ENCODE data around the gene GRID1. TPM values are rescaled to one million over a fixed set of nuclear protein-coding genes. Genes with fewer than 3 reads are reported as not detected.

Gene GRID1
- total RNA-seq, 1 experiment from 2014 or later: 5.6 TPM

- no peaks in the 10 kb centered on the region for H4K20me1 ChIP-seq (ENCODE audit: insufficient read depth)
- no peak overlapping the region for H2AFZ ChIP-seq (ENCODE audit: low read depth, low read length, poor library complexity, severe bottlenecking)
- no peaks in the 10 kb centered on the region for H3K79me2 ChIP-seq (ENCODE audit: insufficient read depth, low read length)
- ChIA-PET POLR2A (no interaction called here), RAD21 (ENCODE audit: low non-redundant PET in 1 of 2, low total read pairs in 2 of 2, uncharacterized antibody in 2 of 2, unreplicated experiment in 2 of 2) (no interaction called here), CTCF (no interaction called here)
- H3K9me2 ChIP-seq (ENCODE audit: insufficient read depth): no peaks in the 10 kb centered on the region
- H3K4me1 ChIP-seq (ENCODE audit: control insufficient read depth in 1 of 2, insufficient read depth in 2 of 2, low read length in 2 of 2): no peaks in the 10 kb centered on the region
- ATAC-seq (no peak), DNase-seq (ENCODE audit: low read depth, low spot score) (no peak)
- no peak overlapping the region for H3K4me2 ChIP-seq (ENCODE audit: low read length)
- TF ChIP-seq ZNF274 (IDR thresholded peaks at IDR 0.05; ENCODE audit: low read depth, low read length): no peak
- TF ChIP-seq ZBTB33 (IDR thresholded peaks at IDR 0.05; ENCODE audit: extremely low read depth, insufficient replicate concordance, low read length): no peak
- no peak for TF ChIP-seq SIN3A (IDR thresholded peaks at IDR 0.05; ENCODE audit: low read depth)
- no peak for TF ChIP-seq EZH2 (IDR thresholded peaks at IDR 0.05)
- TF ChIP-seq SRF (IDR thresholded peaks at IDR 0.05; ENCODE audit: low read depth): no peak
- TF ChIP-seq ZFX (IDR thresholded peaks at IDR 0.05): no peak
- TF ChIP-seq CBX3 (IDR thresholded peaks at IDR 0.05; ENCODE audit: low read depth): no peak
- TF ChIP-seq CEBPB (IDR thresholded peaks at IDR 0.05; ENCODE audit: low read depth): no peak
- TF ChIP-seq REST (IDR thresholded peaks at IDR 0.05; ENCODE audit: low read depth): no peak
- no peak for TF ChIP-seq POLR2AphosphoS5 (IDR thresholded peaks at IDR 0.05; ENCODE audit: low read depth, low read length)
- H3K27me3 ChIP-seq (ENCODE audit: insufficient read depth, low read length): no peaks in the 10 kb centered on the region
- no peak overlapping the region for H3K4me3 ChIP-seq (replicated peaks in 1 of 2; ENCODE audit: low read depth in 1 of 2, low read length in 2 of 2)
- no peak overlapping the region for H3K27ac ChIP-seq (ENCODE audit: low read depth, low read length)
- BruUV-seq (replicated peaks): no TSS peak
- no peaks in the 10 kb centered on the region for H3K36me3 ChIP-seq (ENCODE audit: control insufficient read depth in 1 of 2, insufficient read depth in 2 of 2, low read length in 2 of 2)
- H3K9ac ChIP-seq (ENCODE audit: low read length): no peak overlapping the region
- H3K9me3 ChIP-seq (ENCODE audit: control insufficient read depth in 1 of 2, insufficient read depth in 1 of 2, low read depth in 1 of 2, low read length in 2 of 2): no peaks in the 10 kb centered on the region
- intact Hi-C loops (cut with micrococcal nuclease): no loop called here
Observed at GRCh38 chr10:85668522-85668921, 698.1 kb downstream of the GRID1 start.

Data from HCT116 (cell line).